Thyroid gland (tissue), 4 donors: Measurements from ENCODE around the gene CNTN1.

Source experiments
- CTCF ChIP-seq, 6 experiments: fragments of 200-600 bp in 3 of 6; fragments of 450-650 bp in 3 of 6; sonication (generic) in 3 of 6; IDR thresholded peaks; one replicate each; pipeline ENCODE4 v1.5.1; 2016 to 2019; ENCODE audit warnings: antibody characterized with exemption in 6 of 6, mild to moderate bottlenecking in 2 of 6, inconsistent platforms in 1 of 6, moderate library complexity in 1 of 6
- POLR2A ChIP-seq, 2 donors: fragments of 450-650 bp; IDR thresholded peaks; one replicate each; pipeline ENCODE4 v1.6.1; 2017; ENCODE audit warnings: antibody characterized with exemption in 2 of 2, mild to moderate bottlenecking in 2 of 2, moderate library complexity in 1 of 2

- TF ChIP-seq CTCF (IDR thresholded peaks at IDR 0.05) = no peak
- no peak for TF ChIP-seq POLR2A (IDR thresholded peaks at IDR 0.05)
These were observed 142.1 kb downstream of the CNTN1 start for GRCh38 chr12:40834321-40834720.
